Smooth muscle cell (in vitro differentiated cells): ENCODE data around the gene ARHGAP10. TPM values are rescaled to one million over a fixed set of nuclear protein-coding genes. Genes with fewer than 3 reads are reported as not detected.
"Not testable (repeated sequence)": the region's sequence is repeated elsewhere in the genome, so short reads cannot be mapped to it uniquely, and the experiment has no call there.

ENCODE experiments used
- DNase-seq: peaks from one replicate; lab custom pipeline; 2025; ENCODE audit not compliant: unreplicated experiment; lab: John Stamatoyannopoulos, UW
- H2AFZ ChIP-seq: fragments of 200-600 bp; sonication (generic); 2 replicates; pipeline ENCODE4 v1.6.0; 2016; ENCODE audit warnings: antibody characterized with exemption, low read depth, mild to moderate bottlenecking
- H3F3A ChIP-seq: fragments of 200-600 bp; sonication (generic); 2 replicates; pipeline ENCODE4 v1.6.0; 2017; ENCODE audit warnings: antibody characterized with exemption, low read depth
- H3K27ac ChIP-seq: fragments of 200-600 bp; sonication (generic); 2 replicates; pipeline ENCODE4 v1.5.1; 2016; ENCODE audit warnings: low read depth, mild to moderate bottlenecking
- H3K27me3 ChIP-seq: fragments of 200-600 bp; sonication (generic); 2 replicates; pipeline ENCODE4 v1.6.1; 2016; ENCODE audit warnings: low read depth, mild to moderate bottlenecking
- H3K36me3 ChIP-seq: fragments of 200-600 bp; sonication (generic); 2 replicates; pipeline ENCODE4 v1.5.1; 2016; ENCODE audit warnings: low read depth
- H3K4me1 ChIP-seq: fragments of 200-600 bp; sonication (generic); 2 replicates; pipeline ENCODE4 v1.5.1; 2016; ENCODE audit warnings: low read depth
- H3K4me2 ChIP-seq: fragments of 200-600 bp; sonication (generic); 2 replicates; pipeline ENCODE4 v1.6.0; 2016; ENCODE audit warnings: mild to moderate bottlenecking
- H3K4me3 ChIP-seq: fragments of 200-600 bp; sonication (generic); 2 replicates; pipeline ENCODE4 v1.5.1; 2016; ENCODE audit warnings: mild to moderate bottlenecking
- H3K79me2 ChIP-seq: fragments of 200-600 bp; sonication (generic); 2 replicates; pipeline ENCODE4 v1.6.0; 2016; ENCODE audit warnings: low read depth, mild to moderate bottlenecking
- H3K9ac ChIP-seq: fragments of 200-600 bp; sonication (generic); 2 replicates; pipeline ENCODE4 v1.6.0; 2016; ENCODE audit warnings: low read depth
- H3K9me3 ChIP-seq: fragments of 200-600 bp; sonication (generic); replicated peaks from 2 replicates; pipeline ENCODE4 v1.5.1; 2016; ENCODE audit warnings: low read depth
- H4K20me1 ChIP-seq: fragments of 200-600 bp; sonication (generic); 2 replicates; pipeline ENCODE4 v1.6.0; 2016; ENCODE audit warnings: low read depth
- CTCF ChIP-seq: fragments of 200-600 bp; sonication (generic); IDR thresholded peaks from 2 replicates; pipeline ENCODE4 v1.5.1; 2017; ENCODE audit warnings: borderline replicate concordance, mild to moderate bottlenecking, antibody characterized with exemption; ENCODE audit not compliant: insufficient read depth, poor library complexity, severe bottlenecking
- WGBS: methylation state at CpG from one replicate; pipeline ENCODE4 v1.1.7; 2016; ENCODE audit warnings: low lambda C conversion rate; 5-methylcytosine and 5-hydroxymethylcytosine counted together
- polyA plus RNA-seq: library from polyadenylated mRNA; unstranded; fragments of >200 nt; fragmentation: Nextera tagmentation; extraction: Ambion mirVana; gene quantifications from 2 replicates; pipeline ENCODE4 v1.2.1, GENCODE V29; 2016
- total RNA-seq: library from RNA; depleted of rRNA; stranded (reverse); fragments of >200 nt; gene quantifications from 2 replicates; pipeline ENCODE4 v1.2.3, GENCODE V29; 2014

Gene ARHGAP10
- total and polyA plus RNA-seq, 2 experiments from 2014 or later = 6.2 to 11.6 TPM

- Histone ChIP-seq H4K20me1 (no peaks in the 10 kb centered on the region), H3K4me1 (no peaks in the 10 kb centered on the region), H3K4me3 (no peak overlapping the region), H3K27me3 (no peaks in the 10 kb centered on the region), H3K27ac (no peak overlapping the region), H3K79me2 (no peaks in the 10 kb centered on the region), H3K9ac (no peak overlapping the region), H3F3A (no peaks in the 10 kb centered on the region), H2AFZ (no peak overlapping the region), H3K36me3 (no peaks in the 10 kb centered on the region), H3K9me3 (peaks cover 4% of the 10 kb centered on the region), H3K4me2 (no peak overlapping the region)
- WGBS = 93% methylated on average over 7 of the region's 7 CpGs
- no peak for DNase-seq
- TF ChIP-seq CTCF = no peak
These were observed 348.1 kb downstream of the ARHGAP10 start for GRCh38 chr4:148079961-148080360.

GRCh38 chr4:148081267-148081666, 349.4 kb downstream of the ARHGAP10 start:
- H3K9me3 ChIP-seq = no peaks in the 10 kb centered on the region
- TF ChIP-seq CTCF = no peak
- DNase-seq = no peak
- no peak overlapping the region for H3K4me3 ChIP-seq
- no peak overlapping the region for H2AFZ ChIP-seq
- no peaks in the 10 kb centered on the region for H3K79me2 ChIP-seq
- no peak overlapping the region for H3K4me2 ChIP-seq
- no peaks in the 10 kb centered on the region for H3F3A ChIP-seq
- no peaks in the 10 kb centered on the region for H3K27me3 ChIP-seq
- no peak overlapping the region for H3K9ac ChIP-seq
- no peaks in the 10 kb centered on the region for H4K20me1 ChIP-seq
- H3K36me3 ChIP-seq = no peaks in the 10 kb centered on the region
- H3K27ac ChIP-seq = no peak overlapping the region
- no peaks in the 10 kb centered on the region for H3K4me1 ChIP-seq
- 96% methylated on average over 12 of the region's 12 CpGs for WGBS

GRCh38 chr4:148081745-148082144, 349.9 kb downstream of the ARHGAP10 start:
- no peak overlapping the region for H3K27ac ChIP-seq
- DNase-seq = no peak
- no peak overlapping the region for H3K4me2 ChIP-seq
- no peaks in the 10 kb centered on the region for H3K27me3 ChIP-seq
- no peaks in the 10 kb centered on the region for H4K20me1 ChIP-seq
- H3K9me3 ChIP-seq = no peaks in the 10 kb centered on the region
- no peaks in the 10 kb centered on the region for H3K79me2 ChIP-seq
- H3K4me3 ChIP-seq = no peak overlapping the region
- no peaks in the 10 kb centered on the region for H3K36me3 ChIP-seq
- H3F3A ChIP-seq = no peaks in the 10 kb centered on the region
- H3K9ac ChIP-seq = no peak overlapping the region
- H3K4me1 ChIP-seq = no peaks in the 10 kb centered on the region
- 99% methylated on average over 3 of the region's 3 CpGs for WGBS
- TF ChIP-seq CTCF = no peak
- H2AFZ ChIP-seq = no peak overlapping the region

GRCh38 chr4:148083073-148083472, 351.2 kb downstream of the ARHGAP10 start:
- H3K4me3 ChIP-seq, H3K9me3 ChIP-seq, H4K20me1 ChIP-seq, H3K9ac ChIP-seq, H3K27ac ChIP-seq, H3K4me2 ChIP-seq, H3K79me2 ChIP-seq, H3K4me1 ChIP-seq, H3K27me3 ChIP-seq, H2AFZ ChIP-seq, DNase-seq, H3F3A ChIP-seq, H3K36me3 ChIP-seq: not testable (repeated sequence)
- 97% methylated on average over 4 of the region's 4 CpGs for WGBS
